ENCODE measurements around the gene PRMT1.
"Not testable (repeated sequence)": the region's sequence is repeated elsewhere in the genome, so short reads cannot be mapped to it uniquely, and the experiment has no call there.

The PRMT1 gene

DNA sequence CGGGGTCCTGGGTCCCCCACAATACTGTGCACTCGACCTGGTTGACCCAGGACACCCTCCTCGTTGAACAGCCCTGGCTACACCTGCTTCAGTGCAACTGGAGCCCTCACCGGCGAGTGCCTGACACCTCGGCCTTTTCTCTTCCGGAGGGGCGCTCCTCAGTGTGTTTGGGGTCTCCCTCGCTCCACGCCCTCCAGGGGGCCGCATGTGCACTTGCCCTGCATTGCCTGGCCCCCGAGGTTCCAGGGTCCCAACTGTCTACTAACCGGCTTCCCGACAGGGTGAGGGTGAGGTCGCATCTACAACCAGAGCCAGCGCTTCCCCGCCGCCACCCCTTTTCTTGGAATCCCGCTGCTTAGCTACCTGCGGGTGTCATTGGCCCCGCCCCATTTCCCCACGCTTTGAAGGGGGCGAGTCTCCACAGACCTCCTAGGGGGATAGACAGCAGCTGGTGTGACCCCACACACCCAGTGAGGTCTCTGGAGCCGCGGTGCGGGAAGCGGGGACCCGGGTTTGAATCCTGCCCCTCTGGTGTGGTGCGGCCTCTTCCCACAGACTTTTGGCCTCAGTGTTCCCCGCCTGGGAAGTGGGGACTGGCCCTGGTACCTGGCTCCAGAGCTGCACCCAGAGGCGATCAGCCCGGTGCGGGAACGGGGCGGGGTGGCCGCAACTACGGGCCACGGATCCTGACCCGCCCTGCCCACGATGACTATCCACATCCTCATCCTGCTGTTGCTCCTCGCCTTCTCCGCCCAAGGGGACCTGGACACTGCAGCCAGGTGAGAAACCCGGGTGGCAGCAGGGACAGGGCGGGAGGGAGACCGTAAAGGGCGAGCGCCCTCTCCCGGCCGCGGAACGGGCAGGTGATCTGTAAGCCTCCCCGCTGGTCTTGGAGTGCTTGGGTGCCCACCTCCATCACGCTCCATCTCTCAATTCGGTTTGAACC lies 12.3 kb downstream of the PRMT1 start, which contains the start of gene ADM5:
TSS of gene ADM5 (plus strand) at position 462 of the 946 bp plus-strand sequence. CDS start at position 706, 244 bp downstream.
- DNase-seq = no peak

DNA sequence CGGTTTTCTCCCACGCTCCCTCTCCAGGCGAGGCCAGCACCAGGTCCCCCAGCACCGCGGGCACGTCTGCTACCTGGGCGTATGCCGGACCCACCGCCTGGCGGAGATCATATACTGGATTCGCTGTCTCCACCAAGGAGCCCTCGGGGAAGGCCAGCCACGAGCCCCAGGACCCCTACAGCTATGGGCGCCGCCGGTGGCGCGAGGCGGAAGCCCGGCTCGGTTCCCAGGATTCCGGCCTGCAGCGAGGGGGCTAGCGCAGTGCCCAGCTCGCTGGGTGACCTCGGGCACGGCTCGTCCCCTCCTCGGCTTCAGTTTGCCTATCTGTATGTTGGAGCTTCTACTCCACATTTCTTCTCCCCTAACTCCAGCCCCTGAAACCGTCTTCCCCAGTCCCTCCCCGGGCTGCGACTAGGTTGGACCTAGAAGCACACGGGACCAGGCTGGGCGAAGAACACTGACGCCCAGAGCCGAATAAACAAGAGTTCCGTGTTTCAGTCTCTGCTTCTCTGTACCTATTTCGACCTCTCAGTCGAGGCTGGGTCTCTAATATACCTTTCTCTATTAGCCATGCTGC lies 13.1 kb downstream of the PRMT1 start:
- DNase-seq = no peak

DNA sequence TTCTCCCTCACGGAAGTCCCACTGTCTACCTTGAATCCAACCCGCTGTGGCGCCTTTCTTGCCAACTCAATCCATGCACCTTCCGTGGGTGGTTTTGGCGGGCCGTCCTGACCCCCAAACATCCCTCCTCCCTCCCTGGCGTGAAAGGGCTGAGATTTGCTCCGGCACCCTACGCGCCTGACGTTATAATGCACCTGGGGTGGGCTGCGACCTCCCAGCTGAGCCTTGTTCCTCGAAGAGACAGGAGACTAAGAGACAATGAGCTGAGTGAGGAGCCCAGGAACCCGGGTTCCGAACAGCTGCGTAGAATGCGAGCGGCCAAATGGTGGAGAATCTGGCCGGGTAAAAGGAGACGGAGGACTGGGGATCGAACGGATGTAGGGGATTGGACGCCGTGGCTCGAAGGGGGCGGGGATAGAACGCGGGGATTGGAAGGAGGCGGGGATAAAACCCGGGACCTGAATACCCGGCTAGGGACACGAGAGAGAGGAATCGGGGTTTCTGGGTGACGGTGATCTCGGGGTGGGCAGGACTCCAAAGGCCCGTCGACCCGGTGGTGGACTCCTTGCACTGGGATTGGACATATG lies 13.7 kb downstream of the PRMT1 start, which contains the start of gene CPT1C:
TSS of gene CPT1C (plus strand) at position 461 of the 587 bp plus-strand sequence. CDS start 1,137 bp downstream, outside the sequence.
- DNase-seq = no peak

DNA sequence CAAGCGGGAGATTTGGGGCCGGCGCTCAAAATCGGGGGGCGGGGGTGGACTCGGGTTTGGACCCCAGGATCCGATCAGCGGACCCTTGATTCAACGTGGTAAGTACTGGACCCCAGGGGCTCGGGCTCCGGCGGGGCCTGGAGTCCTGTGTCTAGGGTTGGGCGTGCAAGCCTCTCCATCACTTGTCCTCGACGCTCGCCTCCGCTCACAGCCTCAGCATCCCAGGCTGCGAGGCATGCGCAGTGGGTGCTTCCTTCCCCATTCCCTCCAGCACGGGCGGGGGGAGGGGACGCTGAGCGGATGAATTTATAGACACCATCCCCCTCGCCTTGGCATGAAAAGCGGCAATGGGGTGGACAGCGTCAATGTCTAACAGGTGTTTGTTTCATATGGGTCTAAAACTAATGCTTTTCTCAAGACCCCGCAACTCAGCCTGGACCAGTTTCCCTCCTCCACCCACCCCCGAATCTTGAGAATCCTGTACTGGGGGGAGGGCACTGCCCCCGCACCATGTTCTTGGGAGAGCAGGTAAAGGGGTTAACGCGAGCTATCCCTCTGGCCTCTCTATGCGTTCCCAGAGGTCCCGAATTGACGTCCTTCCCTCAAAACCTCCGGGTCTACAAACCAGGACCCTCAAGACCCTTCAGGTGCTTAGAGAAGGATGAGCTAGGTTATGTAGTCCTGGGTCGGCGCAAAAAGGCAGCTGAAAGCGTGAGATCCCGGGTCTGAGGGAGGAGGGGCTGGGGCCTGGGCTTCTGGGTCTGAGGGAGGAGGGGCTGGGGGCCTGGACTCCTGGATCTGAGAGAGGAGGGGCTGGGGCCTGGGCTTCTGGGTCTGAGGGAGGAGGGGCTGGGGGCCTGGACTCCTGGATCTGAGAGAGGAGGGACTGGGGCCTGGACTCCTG lies 14.4 kb downstream of the PRMT1 start:
- no peak for DNase-seq

DNA sequence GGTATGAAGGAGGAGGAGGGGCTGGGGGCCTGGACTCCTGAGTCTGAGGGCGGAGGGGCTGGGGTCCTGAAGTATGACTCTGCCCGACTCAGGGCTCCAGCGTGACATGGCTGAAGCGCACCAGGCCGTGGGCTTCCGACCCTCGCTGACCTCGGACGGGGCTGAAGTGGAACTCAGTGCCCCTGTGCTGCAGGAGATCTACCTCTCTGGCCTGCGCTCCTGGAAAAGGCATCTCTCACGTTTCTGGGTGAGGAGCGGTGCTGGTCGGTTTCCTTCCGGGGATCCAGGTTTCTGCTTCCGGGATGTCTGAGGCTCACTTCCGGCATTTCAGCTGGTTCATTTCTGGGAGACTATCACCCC lies 15.1 kb downstream of the PRMT1 start:
- no peak for DNase-seq

DNA sequence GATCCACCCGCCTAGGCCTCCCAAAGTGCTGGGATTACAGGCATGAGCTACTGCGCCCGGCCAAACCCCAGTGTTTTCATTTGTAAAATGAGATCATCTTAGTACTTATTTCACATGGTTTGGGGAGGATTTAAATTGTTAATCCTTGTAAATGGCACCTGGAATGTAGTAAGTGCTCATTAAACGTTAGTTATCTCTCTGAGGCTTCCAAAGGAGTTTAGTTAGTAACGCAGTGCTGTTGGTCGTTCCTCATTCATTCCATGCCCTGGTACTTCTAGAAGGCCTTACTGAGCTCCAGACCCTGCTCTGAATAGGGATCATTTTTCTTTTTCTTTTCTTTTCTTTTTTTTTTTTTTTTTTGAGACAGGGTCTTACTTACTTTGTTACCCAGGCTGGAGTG lies 19.0 kb downstream of the PRMT1 start:
- no peak for DNase-seq

DNA sequence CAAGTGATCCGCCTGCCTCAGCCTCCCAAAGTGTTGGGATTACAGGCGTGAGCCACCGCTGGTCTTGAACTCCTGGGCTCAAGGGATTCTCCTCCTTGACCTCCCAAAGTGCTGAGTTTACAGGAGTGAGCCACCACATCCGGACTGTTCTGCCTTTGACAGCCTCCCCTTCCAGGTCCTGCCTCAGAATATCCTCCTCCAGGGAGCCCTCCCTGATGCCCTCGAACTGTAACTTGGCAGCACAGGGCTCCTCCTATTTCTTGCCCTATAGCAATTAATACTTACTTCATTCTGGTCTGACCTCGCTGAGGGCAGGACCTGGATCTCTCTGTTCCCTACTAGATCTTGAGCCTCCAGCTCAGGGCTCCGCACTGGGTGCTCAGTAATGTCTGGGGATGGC lies 19.8 kb downstream of the PRMT1 start:
- DNase-seq = no peak

DNA sequence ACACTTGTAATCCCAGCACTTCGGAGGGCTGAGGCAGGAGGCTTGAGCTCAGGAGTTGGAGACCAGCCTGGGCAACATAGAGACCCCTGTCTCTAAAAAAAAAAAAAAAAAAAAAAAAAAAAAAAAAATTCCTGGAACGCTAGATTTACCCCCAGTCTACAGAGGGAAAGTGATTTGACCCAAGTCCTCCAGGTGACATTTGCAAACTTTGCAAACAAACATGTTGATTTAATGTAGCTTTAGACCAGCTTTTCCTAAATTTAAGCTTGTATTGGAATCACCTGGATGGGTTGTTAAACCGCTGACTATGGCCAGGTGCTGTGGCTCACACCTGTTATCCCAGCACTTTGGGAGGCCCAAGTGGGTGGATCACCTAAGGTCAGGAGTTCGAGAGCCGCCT lies 22.3 kb downstream of the PRMT1 start:
- no peak for DNase-seq

DNA sequence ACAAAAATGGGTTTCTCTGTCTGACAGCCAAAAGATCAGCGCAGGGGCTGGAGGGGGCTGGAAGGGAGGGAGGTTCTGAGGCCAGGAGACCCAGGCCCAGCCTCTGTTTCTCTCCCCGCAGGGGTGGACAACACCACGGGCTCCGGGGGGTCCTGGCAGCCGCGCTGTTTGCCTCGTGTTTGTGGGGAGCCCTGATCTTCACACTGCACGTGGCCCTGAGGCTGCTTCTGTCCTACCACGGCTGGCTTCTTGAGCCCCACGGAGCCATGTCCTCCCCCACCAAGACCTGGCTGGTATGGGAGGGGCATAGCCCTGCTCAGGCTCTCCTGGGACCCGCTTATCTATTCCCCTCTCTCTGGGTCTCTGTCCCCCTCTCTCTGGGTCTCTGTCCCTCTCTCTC lies 23.5 kb downstream of the PRMT1 start:
- no peak for DNase-seq

DNA sequence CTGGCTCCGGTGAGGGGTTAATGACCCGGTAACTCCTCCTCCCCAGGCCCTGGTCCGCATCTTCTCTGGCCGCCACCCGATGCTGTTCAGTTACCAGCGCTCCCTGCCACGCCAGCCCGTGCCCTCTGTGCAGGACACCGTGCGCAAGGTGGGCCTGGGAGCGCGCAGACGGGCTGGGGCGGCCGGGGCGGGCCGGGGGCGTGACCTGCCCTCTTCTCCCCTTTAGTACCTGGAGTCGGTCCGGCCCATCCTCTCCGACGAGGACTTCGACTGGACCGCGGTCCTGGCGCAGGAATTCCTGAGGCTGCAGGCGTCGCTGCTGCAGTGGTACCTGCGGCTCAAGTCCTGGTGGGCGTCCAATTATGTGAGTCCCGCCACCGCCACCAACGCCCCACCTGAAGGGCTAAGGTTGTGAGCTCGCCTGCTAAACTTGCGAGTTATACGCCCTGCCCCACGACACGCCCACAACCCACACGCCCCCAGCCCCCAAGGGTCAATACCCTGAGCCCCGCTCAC lies 24.3 kb downstream of the PRMT1 start:
- no peak for DNase-seq

DNA sequence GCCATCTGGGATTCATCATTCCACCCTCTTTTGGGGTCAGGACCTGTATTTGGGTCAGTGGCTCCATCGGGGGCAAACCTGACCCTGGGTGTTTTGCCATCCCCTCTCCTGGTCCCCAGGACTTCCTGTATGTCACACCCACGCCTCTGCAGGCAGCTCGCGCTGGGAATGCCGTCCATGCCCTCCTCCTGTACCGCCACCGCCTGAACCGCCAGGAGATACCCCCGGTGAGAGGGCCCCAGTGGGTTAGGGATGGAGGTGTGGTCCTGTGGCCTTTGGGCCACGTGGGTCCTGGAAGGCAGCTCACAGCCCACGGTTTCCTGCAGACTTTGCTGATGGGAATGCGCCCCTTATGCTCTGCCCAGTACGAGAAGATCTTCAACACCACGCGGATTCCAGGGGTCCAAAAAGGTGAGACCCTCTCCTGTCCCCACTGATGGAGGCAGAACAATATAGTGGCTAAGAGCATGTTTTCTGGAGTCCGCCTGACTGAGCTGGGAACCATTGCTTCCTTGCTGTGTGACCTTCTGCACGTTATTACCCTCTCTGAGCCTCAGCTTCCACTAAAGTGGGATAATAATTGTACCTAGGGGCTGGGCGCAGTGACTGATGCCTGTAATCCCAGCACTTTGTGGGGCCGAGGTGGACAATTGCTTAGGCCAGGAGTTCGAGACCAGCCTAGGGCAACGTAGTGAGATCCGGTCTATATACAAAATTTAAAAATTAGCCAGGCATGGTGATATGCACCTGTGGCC lies 28.0 kb downstream of the PRMT1 start:
- DNase-seq = no peak

DNA sequence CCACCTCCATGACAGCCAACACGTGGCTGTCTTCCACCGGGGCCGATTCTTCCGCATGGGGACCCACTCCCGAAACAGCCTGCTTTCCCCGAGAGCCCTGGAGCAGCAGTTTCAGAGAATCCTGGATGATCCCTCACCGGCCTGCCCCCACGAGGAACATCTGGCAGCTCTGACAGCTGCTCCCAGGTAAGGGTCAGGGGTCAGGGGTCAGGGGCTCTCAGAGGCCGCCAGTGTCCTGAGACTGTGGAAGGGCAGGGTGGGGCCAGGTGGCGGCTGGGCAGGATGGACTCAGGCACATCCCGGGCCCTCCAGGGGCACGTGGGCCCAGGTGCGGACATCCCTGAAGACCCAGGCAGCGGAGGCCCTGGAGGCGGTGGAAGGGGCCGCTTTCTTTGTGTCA lies 28.8 kb downstream of the PRMT1 start:
- no peak for DNase-seq

DNA sequence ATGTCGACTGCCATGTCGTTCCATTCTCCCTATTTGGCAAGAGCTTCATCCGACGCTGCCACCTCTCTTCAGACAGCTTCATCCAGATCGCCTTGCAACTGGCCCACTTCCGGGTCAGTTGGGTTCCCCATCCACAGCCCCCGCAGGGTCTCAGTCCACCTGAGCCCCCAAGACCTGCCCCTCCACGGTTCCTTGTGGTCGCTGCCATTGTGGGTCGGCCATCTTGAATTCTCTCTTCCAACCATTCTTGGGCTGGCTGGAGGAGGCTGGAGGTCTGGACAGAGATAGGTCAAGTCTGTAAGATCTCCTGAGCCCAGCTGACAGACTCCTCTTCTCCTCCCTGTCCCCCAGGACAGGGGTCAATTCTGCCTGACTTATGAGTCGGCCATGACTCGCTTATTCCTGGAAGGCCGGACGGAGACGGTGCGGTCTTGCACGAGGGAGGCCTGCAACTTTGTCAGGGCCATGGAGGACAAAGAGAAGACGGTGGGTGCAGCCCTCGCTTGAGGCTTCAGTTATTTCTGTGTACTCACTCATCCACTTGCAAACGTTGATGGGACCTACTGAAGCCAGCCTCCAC lies 33.4 kb downstream of the PRMT1 start:
- DNase-seq = no peak

DNA sequence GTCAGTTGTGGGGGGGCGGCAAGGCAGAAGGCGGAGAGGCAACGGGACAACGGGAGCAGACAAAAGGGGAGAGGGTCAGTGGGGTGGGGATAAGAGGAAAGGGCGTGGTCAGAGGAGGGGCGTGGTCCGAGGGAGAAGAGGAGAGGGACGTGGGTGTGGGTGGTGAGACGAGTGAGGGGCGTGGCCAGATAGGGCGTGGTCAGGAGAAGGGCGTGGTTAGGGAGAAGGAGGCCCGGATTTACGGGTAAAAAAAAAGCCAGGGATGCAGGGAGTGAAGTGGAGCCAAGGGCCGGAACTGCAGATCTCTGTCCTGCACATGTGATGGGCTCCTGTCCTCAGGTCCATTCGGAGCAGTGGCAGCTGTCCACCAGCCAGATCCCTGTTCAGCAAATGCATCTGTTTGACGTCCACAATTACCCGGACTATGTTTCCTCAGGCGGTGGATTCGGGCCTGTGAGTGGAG lies 35.4 kb downstream of the PRMT1 start:
- DNase-seq = no peak

DNA sequence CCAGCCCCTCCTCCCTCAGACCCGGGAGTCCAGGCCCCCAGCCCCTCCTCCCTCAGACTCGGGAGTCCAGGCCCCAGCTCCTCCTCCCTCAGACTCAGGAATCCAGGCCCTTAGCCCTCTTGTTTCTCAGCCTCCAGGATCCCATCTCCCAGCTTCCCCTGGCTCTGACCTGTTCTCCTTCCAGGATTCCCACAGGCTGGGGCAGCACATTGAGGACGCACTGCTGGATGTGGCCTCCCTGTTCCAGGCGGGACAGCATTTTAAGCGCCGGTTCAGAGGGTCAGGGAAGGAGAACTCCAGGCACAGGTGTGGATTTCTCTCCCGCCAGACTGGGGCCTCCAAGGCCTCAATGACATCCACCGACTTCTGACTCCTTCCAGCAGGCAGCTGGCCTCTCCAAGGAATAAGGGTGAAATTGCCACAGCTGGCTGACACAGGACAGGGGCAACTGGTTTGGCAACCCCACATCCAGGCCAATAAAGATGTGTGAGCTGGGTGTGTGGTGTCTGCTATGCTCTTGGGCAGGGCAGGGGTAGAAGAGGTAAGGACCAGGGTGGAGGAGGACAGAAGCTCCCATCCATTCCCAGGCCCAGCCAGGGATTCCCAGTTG lies 36.3 kb downstream of the PRMT1 start:
- DNase-seq = no peak

DNA sequence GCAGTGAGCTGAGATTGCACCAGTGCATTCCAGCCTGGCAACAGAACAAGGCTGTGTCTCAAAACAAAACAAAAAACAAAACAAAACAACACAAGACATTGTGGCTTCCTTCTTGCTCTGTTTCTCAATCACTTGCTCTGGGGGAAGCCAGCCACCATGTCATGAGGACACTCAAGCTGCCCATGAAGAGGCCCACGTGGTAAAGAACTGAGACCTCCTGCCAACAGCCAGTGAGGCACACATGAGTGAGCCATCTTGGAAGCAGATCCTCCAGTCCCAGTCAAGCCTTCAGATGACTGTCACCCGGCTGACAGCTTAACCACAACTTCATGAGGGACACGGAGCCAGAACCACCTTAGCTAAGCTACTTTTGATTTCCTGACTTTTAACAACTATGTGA lies 39.1 kb downstream of the PRMT1 start:
- DNase-seq = no peak

DNA sequence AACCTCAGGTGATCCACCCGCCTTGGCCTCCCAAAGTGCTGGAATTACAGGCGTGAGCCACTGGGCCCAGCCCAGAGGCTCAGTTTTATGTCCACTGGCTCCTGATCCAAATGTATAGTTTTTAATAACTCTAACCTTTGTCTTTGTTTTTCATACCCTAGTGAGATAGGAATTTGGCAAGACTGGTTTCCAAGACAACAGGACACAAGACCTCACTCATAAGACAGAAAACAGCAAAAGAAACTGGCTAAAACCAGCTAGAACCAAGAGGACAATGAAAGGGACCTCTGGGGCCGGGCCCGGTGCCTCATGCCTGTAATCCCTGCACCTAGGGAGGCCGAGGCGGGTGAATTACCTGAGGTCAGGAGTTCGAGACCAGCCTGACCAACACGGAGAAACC lies 41.4 kb downstream of the PRMT1 start:
- no peak for DNase-seq

DNA sequence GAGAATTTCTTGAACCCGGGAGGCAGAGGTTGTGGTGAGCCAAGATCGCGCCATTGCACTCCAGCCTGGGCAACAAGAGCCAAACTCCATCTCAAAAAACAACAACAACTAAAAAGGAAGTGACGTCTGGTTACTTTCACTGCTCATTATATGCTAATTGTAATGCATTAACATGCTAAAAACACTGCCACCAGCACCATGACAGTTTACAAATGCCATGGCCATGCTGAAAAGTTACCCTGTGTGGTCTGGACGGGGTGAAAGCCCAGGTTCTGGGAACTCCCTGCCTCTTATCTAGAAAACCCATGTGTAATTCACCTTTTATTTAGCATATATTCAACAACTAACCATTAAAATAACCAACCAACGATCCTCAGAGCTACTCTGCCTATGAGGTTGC lies 41.9 kb downstream of the PRMT1 start:
- no peak for DNase-seq

DNA sequence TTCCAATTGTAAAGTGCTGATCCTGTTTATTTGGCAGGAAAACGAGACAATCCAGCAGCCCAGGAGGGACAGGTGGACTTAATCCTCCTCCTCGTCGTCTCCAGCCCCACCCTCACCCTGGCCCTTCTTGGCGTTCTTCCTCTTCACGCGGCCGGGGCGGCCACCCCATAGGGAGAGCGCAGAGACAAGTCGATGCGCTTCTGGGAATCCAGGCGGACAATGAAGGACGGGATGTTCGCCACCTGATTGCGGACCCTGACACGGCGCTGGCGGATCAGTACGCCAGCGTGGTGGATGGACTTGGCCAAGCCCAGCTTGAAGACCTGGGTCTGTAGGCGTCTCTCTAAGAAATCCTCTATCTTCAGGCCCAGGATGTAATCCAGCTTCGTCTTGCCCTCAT lies 42.3 kb downstream of the PRMT1 start:
- not testable (repeated sequence) for DNase-seq

DNA sequence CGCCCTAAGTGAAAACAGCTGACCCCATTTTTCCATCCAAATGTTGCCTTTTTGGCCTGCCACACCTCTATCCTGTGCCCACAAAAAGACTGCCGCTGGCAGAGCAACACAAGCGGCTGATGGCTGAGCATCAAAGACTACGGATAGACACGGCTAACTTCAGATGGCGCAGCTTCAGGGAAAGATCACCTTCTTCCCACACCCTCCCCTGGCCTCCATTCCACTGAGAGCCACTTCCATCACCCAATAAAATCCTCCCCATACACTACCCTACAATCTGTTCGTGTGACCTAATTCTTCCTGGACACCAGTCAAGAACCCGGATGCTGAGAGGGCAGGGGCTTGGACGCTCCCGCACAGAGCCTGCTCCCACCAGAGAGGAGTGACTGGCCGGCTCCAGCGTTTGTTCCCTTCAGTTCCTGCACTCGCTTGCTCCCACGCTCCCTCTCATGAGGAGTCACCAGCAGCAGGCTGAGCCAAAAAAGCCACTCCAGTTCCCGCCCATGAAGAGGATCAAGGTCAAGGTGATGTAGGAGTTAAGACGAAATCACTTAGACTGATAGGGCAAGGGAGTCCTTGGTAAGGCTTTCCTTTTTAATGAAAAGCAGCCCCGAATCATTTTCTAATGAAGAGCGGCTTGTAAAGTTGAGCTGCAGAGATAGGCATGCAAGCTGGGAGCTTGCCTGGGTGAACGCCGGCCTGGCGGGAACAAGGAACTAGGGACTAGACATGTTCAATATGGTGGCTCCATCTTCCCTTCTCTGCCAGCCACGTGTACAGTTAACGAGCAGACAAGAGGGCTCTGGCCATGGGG lies 50.4 kb downstream of the PRMT1 start:
- DNase-seq = no peak
